K562 (cell line): Measurements from ENCODE around the gene WFIKKN1. TPM values are rescaled to one million over a fixed set of nuclear protein-coding genes. Genes with fewer than 3 reads are reported as not detected.

Experiments
- BRCA1 ChIP-seq, 2 experiments: fragments of 450-650 bp in 1 of 2; sonication (generic) in 1 of 2; formaldehyde crosslinking in 1 of 2; IDR thresholded peaks; 2 replicates each; pipeline versions ENCODE4 v1.5.0 to v1.6.1; 2017 to 2020; ENCODE audit warnings: mild to moderate bottlenecking in 1 of 2, missing genetic modification reagents in 1 of 2
- CCNT2 ChIP-seq: IDR thresholded peaks from 2 replicates; pipeline ENCODE4 v1.6.1; 2011; ENCODE audit warnings: borderline replicate concordance, low read depth, mild to moderate bottlenecking, moderate library complexity, mixed read lengths, low read length; ENCODE audit not compliant: insufficient read length; ENCODE audit errors: extremely low read depth
- CXXC5 ChIP-seq: fragments of 250-450 bp; sonication (Bioruptor Pico); IDR thresholded peaks from 2 replicates; pipeline ENCODE4 v1.8.0; 2022; ENCODE audit warnings: inconsistent platforms, mild to moderate bottlenecking, moderate library complexity
- FOXJ2 ChIP-seq: fragments of 200-800 bp; sonication (Bioruptor generic); IDR thresholded peaks from 2 replicates; pipeline ENCODE4 v1.6.1; 2016; ENCODE audit warnings: missing genetic modification characterization, missing compliant biosample characterization
- MYNN ChIP-seq, 2 experiments: sonication (generic); formaldehyde crosslinking in 1 of 2; IDR thresholded peaks; 2 replicates each; pipeline versions ENCODE4 v1.5.0 to v1.6.1; 2016 to 2020; ENCODE audit warnings: antibody characterized with exemption in 1 of 2, missing genetic modification reagents in 1 of 2
- NR2C2 ChIP-seq, 2 experiments: fragments of 200-800 bp in 1 of 2; sonication (Bioruptor generic) in 1 of 2; sonication (generic) in 1 of 2; formaldehyde crosslinking in 1 of 2; IDR thresholded peaks; 2 replicates each; pipeline versions ENCODE4 v1.6.1 to v1.8.0; 2016 to 2022; ENCODE audit warnings: mild to moderate bottlenecking in 1 of 2, missing compliant biosample characterization in 1 of 2, missing genetic modification characterization in 1 of 2, missing genetic modification reagents in 1 of 2
- POLR2A ChIP-seq: fragments of 450-650 bp; conservative IDR thresholded peaks from 2 replicates; pipeline ENCODE4 v1.6.1; 2016
- PYGO2 ChIP-seq: fragments of 450-650 bp; IDR thresholded peaks from 2 replicates; pipeline ENCODE4 v1.6.1; 2016; ENCODE audit warnings: mild to moderate bottlenecking, missing genetic modification characterization, moderate library complexity, missing compliant biosample characterization
- RCOR1 ChIP-seq, 2 experiments: IDR thresholded peaks; 2 replicates each; pipeline ENCODE4 v1.6.1; 2012; ENCODE audit warnings: low read depth in 2 of 2, low read length in 2 of 2, borderline replicate concordance in 1 of 2, improper control_type of control experiment in 1 of 2
- STAT6 ChIP-seq: sonication (generic); formaldehyde crosslinking; IDR thresholded peaks from 2 replicates; pipeline ENCODE4 v1.8.1; 2023; ENCODE audit warnings: mild to moderate bottlenecking, missing genetic modification reagents
- SUPT5H ChIP-seq: fragments of 450-650 bp; IDR thresholded peaks from 2 replicates; pipeline ENCODE4 v1.6.1; 2016
- TFAP4 ChIP-seq: sonication (generic); formaldehyde crosslinking; IDR thresholded peaks from 2 replicates; pipeline ENCODE4 v1.8.0; 2022; ENCODE audit warnings: missing genetic modification reagents, mild to moderate bottlenecking, moderate library complexity, borderline replicate concordance
- ZBTB33 ChIP-seq: sonication (generic); formaldehyde crosslinking; IDR thresholded peaks from 2 replicates; pipeline ENCODE4 v1.8.1; 2023; ENCODE audit warnings: mild to moderate bottlenecking, missing genetic modification reagents
- ZBTB5 ChIP-seq: fragments of 450-650 bp; IDR thresholded peaks from 2 replicates; pipeline ENCODE4 v1.6.1; 2017; ENCODE audit warnings: antibody characterized with exemption
- ZNF24 ChIP-seq: fragments of 450-650 bp; IDR thresholded peaks from 2 replicates; pipeline ENCODE4 v1.6.1; 2016
- ZNF263 ChIP-seq: sonication (generic); formaldehyde crosslinking; IDR thresholded peaks from 2 replicates; pipeline ENCODE4 v1.8.0; 2022; ENCODE audit warnings: mild to moderate bottlenecking, missing genetic modification reagents, borderline replicate concordance
- ZNF280A ChIP-seq: fragments of 450-650 bp; IDR thresholded peaks from 2 replicates; pipeline ENCODE4 v1.6.1; 2018; ENCODE audit warnings: mild to moderate bottlenecking, low read depth; ENCODE audit not compliant: partially characterized antibody
- polyA plus RNA-seq, 8 experiments: library from polyadenylated mRNA; depleted of rRNA in 4 of 8; stranded (reverse) in 5 of 8; unstranded in 3 of 8; fragments of >200 nt; fragmentation: Nextera tagmentation in 2 of 8; fragmentation: Illumina TruSeq in 1 of 8; extraction: Ambion mirVana in 2 of 8; extraction: Trizol in 1 of 8; gene quantifications; 2 replicates each; pipeline versions ENCODE4 v1.2.1 to v1.2.3, GENCODE V29; 2011 to 2014; ENCODE audit warnings: inconsistent platforms in 1 of 8, missing spikeins in 1 of 8
- total RNA-seq, 7 experiments: library from RNA; depleted of rRNA in 6 of 7; stranded (reverse); fragments of >200 nt in 6 of 7; fragmentation: Illumina TruSeq in 2 of 7; extraction: Trizol in 2 of 7; gene quantifications; 2 replicates each; pipeline versions ENCODE4 v1.2.1 to v1.2.3, GENCODE V29; 2011 to 2021; ENCODE audit warnings: low replicate concordance in 1 of 7

The WFIKKN1 gene
- total and polyA plus RNA-seq, 9 of the 15 experiments (the other 6 are each of a cell fraction or from before 2014, with no cell fraction given) = 0.14 to 1.1 (median 0.50) TPM; not detected in 4

GRCh38 chr16:681746-682427 is 51.1 kb downstream of the WFIKKN1 start (continued):
- TF ChIP-seq ZBTB5 (no peak), TFAP4 (CRISPR knock-in tag) (peak; percentile 72; the same call in 1 of the 2 replicates), ZBTB33 (CRISPR knock-in tag) (peak; percentile 58), MYNN (IDR thresholded peaks at IDR 0.05) (peak; percentile 3; the same call in 1 of the 2 replicates), MYNN (CRISPR knock-in tag; IDR thresholded peaks at IDR 0.05) (no peak), RCOR1 (IDR thresholded peaks at IDR 0.05; ENCODE audit: borderline replicate concordance in 1 of 2, low read depth in 2 of 2, low read length in 2 of 2) (0 out of 4 replicates have a peak, but pooled peaks of 1 of the 2 experiments have one; percentile 45), POLR2A (peak; percentile 19; the same call in 1 of the 2 replicates), ZNF280A (no peak), BRCA1 (IDR thresholded peaks at IDR 0.05) (no peak), BRCA1 (CRISPR knock-in tag; IDR thresholded peaks at IDR 0.05) (0 out of 2 replicates have a peak, but pooled peaks have one; percentile 66), CXXC5 (CRISPR knock-in tag) (peak; percentile 78), FOXJ2 (tag) (no peak), STAT6 (CRISPR knock-in tag) (0 out of 2 replicates have a peak, but pooled peaks have one; percentile 57), ZNF24 (no peak), PYGO2 (no peak), ZNF263 (CRISPR knock-in tag) (no peak), CCNT2 (peak; percentile 19), NR2C2 (CRISPR knock-in tag; IDR thresholded peaks at IDR 0.05) (no peak), NR2C2 (tag; IDR thresholded peaks at IDR 0.05) (no peak), SUPT5H (0 out of 2 replicates have a peak, but pooled peaks have one; percentile 14)
